ENCODE results near the gene MEIOSIN.

MEIOSIN gene

GRCh38 chr19:45733160-45733810, at the start of gene MEIOSIN:
TSS of gene MEIOSIN (plus strand) at chr19:45733439. CDS start at chr19:45735377, 1,938 bp downstream.
- in situ Hi-C loops (cut with MboI; ENCODE audit: low sequenced_read_pairs): no loop called here

- in situ Hi-C loops (cut with MboI; ENCODE audit: low sequenced_read_pairs): loop anchor here (25.0 kb wide), 1 partner anchor 173 kb away; the partner anchor contains the start of gene VASP
These were observed 48.2 kb upstream of the MEIOSIN start for GRCh38 chr19:45685045-45685444.

- in situ Hi-C loops (cut with MboI; ENCODE audit: low sequenced_read_pairs): loop anchor here (25.0 kb wide), 1 partner anchor 175 kb away; the partner anchor contains the start of gene VASP
These were observed 45.6 kb upstream of the MEIOSIN start for GRCh38 chr19:45687599-45687998.

GRCh38 chr19:45691516-45692186, 41.6 kb upstream of the MEIOSIN start, which contains the start of gene SNRPD2:
TSS of gene SNRPD2 (minus strand) at chr19:45691953. CDS start at chr19:45691888, 65 bp downstream.
- in situ Hi-C loops (cut with MboI; ENCODE audit: low sequenced_read_pairs): loop anchor here (25.0 kb wide), 1 partner anchor 179 kb away; the partner anchor contains the start of gene VASP

- in situ Hi-C loops (cut with MboI; ENCODE audit: low sequenced_read_pairs): loop anchor here (25.0 kb wide), 1 partner anchor 180 kb away; the partner anchor contains the start of gene VASP
These were observed 40.8 kb upstream of the MEIOSIN start, which contains the start of gene QPCTL for GRCh38 chr19:45692187-45693105. TSS of gene QPCTL (plus strand) at chr19:45692666. CDS start at chr19:45692704, 38 bp downstream.

- in situ Hi-C loops (cut with MboI; ENCODE audit: low sequenced_read_pairs): loop anchor here (25.0 kb wide), 1 partner anchor 181 kb away; the partner anchor contains the start of gene VASP
These were observed 40.0 kb upstream of the MEIOSIN start for GRCh38 chr19:45693106-45693788.

GRCh38 chr19:45701676-45702075, 31.6 kb upstream of the MEIOSIN start:
- in situ Hi-C loops (cut with MboI; ENCODE audit: low sequenced_read_pairs): no loop called here

- in situ Hi-C loops (cut with MboI; ENCODE audit: low sequenced_read_pairs): no loop called here
These were observed 28.1 kb upstream of the MEIOSIN start for GRCh38 chr19:45705115-45705514.

GRCh38 chr19:45705710-45706415, 27.4 kb upstream of the MEIOSIN start:
- in situ Hi-C loops (cut with MboI; ENCODE audit: low sequenced_read_pairs): no loop called here

GRCh38 chr19:45710356-45711130, 22.7 kb upstream of the MEIOSIN start:
- in situ Hi-C loops (cut with MboI; ENCODE audit: low sequenced_read_pairs): no loop called here

GRCh38 chr19:45711851-45712698, 21.2 kb upstream of the MEIOSIN start:
- in situ Hi-C loops (cut with MboI; ENCODE audit: low sequenced_read_pairs): no loop called here

GRCh38 chr19:45712699-45713067, 20.6 kb upstream of the MEIOSIN start:
- in situ Hi-C loops (cut with MboI; ENCODE audit: low sequenced_read_pairs): no loop called here

GRCh38 chr19:45713141-45713540, 20.1 kb upstream of the MEIOSIN start:
- in situ Hi-C loops (cut with MboI; ENCODE audit: low sequenced_read_pairs): no loop called here

GRCh38 chr19:45715139-45715538, 18.1 kb upstream of the MEIOSIN start:
- in situ Hi-C loops (cut with MboI; ENCODE audit: low sequenced_read_pairs): no loop called here

- in situ Hi-C loops (cut with MboI; ENCODE audit: low sequenced_read_pairs): no loop called here
These were observed 16.7 kb upstream of the MEIOSIN start for GRCh38 chr19:45716359-45717130.

- in situ Hi-C loops (cut with MboI; ENCODE audit: low sequenced_read_pairs): no loop called here
These were observed 15.9 kb upstream of the MEIOSIN start for GRCh38 chr19:45717131-45717982.
